HG03064 (cell line): ENCODE measurements around the gene LYZL1.
A peak's percentile ranks its signal among the peaks of the same experiment; 100 is the strongest.
"Not testable (repeated sequence)": the region's sequence is repeated elsewhere in the genome, so short reads cannot be mapped to it uniquely, and the experiment has no call there.

ENCODE experiments used
- ATAC-seq: cut with Tn5 transposase; IDR thresholded peaks from one replicate; pipeline ENCODE4 v1.9.1; 2021; ENCODE audit warnings: low read depth; ENCODE audit not compliant: unreplicated experiment

Gene LYZL1

GRCh38 chr10:29257784-29258135, 31.1 kb upstream of the LYZL1 start:
- ATAC-seq, result no peak

GRCh38 chr10:29259498-29259897, 29.4 kb upstream of the LYZL1 start:
- ATAC-seq, result no peak

DNA sequence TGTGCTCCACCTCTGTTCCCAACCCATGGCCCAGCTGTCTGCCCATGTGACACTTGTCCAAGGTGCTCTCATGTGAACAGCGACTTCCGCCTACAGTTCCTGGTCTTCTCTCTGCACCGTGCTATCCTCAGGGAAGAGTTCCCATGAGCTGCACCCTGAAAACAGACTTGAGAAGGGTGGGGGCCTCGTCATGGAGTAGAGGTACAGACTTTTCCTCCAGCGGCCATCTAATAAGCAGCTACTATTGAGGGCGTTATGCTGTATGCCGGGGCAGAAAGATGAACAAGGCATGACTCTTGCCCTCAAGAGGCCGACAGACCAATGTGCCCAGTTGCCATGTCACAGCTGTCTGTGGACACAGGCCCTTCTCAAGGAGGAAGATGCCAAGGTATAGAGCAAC, 25.4 kb upstream of the LYZL1 start:
- ATAC-seq, result no peak

DNA sequence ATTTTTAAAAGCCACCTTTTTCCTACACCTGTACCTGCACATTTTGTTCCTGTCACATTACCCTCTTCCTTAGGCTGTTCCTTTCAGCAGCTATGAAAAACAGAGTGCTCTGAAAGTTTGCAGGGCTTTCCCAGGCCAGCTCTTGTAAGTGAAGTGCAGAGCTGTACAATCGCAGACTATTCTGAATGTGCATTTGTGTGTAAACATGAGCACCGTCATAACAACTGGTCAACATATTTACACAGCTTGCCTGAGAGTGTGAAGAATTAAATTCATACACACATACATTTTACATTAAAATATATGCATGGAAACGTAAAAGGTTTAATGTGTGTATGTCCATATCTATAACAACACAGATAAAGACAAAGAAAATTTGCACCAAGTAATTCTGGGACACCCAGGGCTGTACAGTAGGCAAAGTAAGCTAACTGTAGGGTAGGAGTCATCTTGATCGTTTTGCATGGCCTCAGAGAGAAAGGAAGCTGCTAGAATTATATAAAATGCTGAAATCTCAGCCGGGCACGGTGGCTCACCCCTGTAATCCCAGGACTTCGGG, 23.6 kb upstream of the LYZL1 start:
- no peak for ATAC-seq

GRCh38 chr10:29266641-29267040, 22.2 kb upstream of the LYZL1 start:
- ATAC-seq, result no peak

GRCh38 chr10:29268011-29268410, 20.9 kb upstream of the LYZL1 start:
- ATAC-seq, result no peak

DNA sequence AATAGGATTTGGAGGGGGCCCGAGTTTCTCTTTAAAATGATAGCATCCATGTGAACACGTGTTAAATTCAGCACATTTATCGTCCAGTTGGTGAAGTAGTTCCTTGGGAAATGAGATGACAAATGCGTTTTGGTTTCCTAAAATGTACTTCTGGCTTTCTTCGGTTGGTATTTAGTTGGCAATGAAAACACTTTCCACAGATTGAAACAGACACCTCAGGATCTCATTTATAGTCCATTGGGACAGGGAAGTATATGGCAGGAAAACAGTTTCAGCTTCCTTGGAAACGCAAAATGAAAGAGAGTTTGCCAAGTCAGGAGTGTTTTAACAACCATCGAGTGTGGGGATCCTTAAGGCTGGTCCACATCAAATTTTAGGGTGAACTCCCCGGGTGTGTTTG, 19.4 kb upstream of the LYZL1 start:
- no peak for ATAC-seq

GRCh38 chr10:29270883-29271282, 18.0 kb upstream of the LYZL1 start:
- no peak for ATAC-seq

GRCh38 chr10:29271877-29272276, 17.0 kb upstream of the LYZL1 start:
- ATAC-seq, result no peak

GRCh38 chr10:29273478-29273877, 15.4 kb upstream of the LYZL1 start:
- ATAC-seq, result no peak

DNA sequence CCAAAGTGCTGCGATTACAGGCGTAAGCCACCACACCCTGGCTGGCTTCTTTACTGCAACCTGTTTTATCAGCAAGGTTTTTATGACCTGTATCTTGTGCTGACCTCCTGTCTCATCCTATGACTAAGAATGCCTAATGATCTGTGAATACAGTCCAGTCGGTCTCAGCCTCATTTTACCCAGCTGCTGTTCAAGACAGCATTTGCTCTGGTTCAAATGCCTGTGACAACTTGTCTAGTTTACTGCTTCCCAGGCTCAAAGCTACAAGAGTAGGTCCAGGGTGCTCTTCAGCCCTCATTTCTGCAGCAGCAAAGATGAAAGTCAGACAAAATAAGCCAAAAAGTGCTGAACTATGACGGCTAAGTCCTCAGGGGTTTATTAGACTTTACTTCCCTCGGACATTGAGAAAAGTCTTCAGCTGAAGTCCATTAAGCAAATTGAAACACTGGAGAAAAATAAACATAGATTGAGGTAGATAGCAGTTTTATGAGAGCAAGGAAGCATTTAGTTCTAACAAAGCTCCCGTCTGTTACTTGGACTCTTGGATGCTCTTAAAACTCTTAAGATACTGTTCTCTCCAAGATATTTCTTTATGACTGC, 12.5 kb upstream of the LYZL1 start:
- ATAC-seq, result no peak

DNA sequence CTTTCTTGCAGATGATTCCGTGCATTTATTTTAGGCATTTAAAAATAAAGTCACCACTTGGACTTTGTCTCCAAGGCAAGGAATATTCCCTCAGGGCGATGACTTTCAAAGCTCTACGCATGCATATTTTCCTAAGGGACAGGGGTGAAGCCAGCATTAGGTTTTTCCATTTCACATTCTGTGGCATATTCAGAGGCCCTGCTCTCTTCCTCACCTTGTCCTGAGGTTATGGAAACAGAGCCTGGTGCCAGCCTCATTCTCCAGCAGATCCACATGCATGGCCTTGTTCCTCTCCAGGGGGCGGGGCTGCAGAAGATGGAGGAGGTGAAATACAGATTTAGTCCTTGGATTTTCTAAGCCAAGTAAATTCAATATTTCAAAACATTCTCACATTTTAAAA, 11.6 kb upstream of the LYZL1 start:
- no peak for ATAC-seq

DNA sequence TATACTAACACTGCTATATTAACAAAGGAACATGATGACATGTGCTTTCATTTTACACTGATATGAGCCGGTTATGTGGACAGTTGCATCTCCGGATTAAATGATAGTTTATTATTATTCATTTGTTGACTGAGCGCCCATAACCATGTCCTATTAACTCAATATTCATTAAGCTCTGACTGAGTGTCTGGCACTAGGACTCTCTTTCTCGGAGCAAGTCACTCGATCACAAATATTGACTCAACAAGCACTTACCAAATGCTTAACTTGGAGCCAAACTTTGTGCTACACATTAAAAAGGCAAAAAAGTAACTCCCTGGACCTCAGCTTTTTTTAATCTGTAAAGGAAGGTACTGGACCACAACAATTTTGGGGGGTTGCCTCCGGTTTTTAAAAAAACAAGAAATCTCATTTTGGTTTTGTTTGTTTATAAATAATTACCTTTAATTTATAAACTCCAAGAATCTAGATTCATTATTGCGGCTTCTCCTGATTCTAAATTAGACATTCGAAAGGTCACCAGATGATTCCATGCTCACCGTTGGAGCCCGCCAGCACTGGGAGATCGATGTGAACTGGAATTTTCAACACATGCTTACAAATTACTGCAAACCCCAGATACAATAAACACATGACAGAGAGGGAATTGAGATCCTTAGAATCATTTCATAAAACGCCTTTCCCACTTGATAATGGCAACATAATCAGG, 8.9 kb upstream of the LYZL1 start:
- ATAC-seq, result no peak

DNA sequence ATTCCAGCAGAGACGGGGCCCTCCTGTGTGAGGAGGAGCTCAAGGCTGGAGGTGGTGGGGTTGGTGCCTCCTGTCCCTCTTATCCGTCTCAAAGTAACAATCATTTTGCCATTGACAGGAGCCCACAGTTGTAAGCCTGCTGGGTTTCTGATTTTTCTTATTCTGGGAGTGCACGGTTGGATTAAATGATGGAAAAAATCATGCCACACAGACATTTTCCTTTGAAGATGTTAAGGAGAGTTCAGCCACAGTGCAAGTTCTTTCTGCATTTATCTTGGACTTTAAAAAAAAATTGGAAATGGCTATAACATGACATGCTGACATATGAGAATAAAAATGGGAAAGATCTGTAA, 8.4 kb upstream of the LYZL1 start:
- no peak for ATAC-seq

DNA sequence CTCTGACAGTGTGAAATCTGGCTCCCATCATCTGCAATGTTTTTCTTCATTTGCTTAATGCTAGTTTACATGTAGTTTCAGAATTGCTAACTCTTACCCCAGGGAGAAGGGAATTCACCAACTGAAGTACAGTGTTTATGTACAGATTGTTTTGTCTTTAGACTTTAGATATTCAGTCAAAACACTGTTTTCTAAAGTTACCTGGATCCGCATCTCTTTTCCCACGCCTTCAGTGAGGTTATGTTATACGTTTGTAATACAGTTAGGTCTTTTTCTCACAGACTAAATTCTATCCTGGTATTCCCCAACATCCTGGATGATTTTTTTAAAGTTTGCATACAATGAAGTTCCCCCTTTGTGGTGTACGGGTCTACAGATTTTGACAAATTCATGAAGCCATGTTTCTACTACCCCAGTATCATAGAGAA, 3.2 kb upstream of the LYZL1 start:
- peak; percentile 79 for ATAC-seq

- no peak for ATAC-seq
Observed at GRCh38 chr10:29287635-29288034, 1.2 kb upstream of the LYZL1 start.

GRCh38 chr10:29291561-29291960, 2.7 kb downstream of the LYZL1 start:
- ATAC-seq, result not testable (repeated sequence)

- not testable (repeated sequence) for ATAC-seq
Observed at GRCh38 chr10:29292406-29292805, 3.5 kb downstream of the LYZL1 start.

DNA sequence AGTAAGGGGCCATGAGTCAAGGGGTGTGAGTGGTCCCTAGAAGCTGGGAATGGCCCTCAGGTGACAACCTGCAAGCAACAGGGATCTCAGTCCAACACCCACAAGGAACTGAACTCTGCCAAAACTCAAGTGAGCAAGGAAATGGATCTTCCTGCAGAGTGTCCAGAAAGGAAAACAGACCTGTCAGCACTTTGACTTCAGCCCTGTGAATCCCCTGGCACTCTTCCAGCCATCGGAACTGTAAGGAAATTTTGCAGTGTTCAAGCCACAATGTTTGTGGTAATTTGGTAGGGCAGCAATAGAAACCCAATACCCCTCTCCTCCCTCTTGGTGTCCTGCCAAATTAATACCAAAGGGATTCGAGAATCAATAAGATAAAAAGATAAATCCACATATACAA, 6.9 kb downstream of the LYZL1 start:
- ATAC-seq, result no peak

DNA sequence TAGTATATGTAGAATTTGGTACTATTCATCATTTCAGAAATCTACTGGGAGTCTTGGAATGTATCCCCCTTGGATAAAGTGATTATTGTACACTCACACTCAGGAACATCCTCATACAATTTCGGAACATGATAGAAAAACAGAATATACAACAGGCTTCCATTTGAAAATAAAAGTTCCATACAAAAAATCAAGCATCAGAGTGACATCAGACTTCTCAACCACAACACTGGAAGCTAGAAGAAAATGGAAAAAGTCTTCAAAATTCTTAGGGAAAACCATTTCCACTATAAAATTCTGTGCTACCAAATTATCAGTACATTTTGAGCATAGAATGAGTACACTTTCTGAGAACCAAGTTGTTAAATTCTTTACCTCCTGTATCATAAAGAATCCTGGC, 8.8 kb downstream of the LYZL1 start:
- no peak for ATAC-seq

- ATAC-seq, result no peak
Observed at GRCh38 chr10:29301359-29301910, 12.6 kb downstream of the LYZL1 start.

DNA sequence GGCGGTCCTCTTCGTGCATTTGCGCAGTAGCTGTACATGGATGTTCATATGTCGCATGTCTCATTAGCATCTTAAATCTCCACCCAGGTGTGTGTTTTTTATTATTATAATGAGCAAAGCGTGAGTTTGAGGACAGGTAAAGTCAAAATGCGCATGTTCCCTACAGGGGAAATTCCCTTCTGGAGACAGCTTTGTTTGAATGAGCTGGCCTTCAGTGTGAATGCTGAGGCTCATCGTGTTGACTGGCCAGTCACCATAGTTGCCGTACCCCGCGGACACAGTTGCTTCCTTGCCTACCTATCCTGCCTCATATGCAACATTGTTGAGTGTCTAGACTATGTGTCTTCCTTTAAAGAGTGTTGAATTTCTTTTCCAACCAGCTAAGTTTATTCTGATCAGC, 13.6 kb downstream of the LYZL1 start:
- no peak for ATAC-seq
